ENCODE results near the gene CAPN5.

Gene CAPN5

DNA sequence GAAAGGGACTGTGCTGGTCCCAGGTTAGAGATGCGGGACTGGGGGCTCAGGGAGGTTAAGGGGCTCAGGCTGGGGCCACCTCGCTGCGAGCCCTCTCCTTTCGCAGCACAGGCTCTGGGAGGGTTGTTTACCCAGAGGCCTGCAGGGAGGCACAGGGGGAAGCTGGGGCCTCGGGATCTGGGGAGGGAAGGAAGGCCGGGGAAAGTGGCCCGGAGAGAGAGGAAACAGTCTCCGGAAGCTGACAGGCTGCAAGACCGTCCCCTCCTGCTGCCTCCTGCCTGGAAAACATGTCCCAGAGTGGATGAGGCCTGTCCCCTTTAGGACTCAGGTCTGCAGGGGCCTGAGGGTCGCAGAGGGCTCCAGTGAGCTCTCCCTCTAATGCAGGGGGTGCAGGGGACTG lies 106.7 kb downstream of the CAPN5 start:
- DNase-seq (ENCODE audit: low spot score), result no peak

DNA sequence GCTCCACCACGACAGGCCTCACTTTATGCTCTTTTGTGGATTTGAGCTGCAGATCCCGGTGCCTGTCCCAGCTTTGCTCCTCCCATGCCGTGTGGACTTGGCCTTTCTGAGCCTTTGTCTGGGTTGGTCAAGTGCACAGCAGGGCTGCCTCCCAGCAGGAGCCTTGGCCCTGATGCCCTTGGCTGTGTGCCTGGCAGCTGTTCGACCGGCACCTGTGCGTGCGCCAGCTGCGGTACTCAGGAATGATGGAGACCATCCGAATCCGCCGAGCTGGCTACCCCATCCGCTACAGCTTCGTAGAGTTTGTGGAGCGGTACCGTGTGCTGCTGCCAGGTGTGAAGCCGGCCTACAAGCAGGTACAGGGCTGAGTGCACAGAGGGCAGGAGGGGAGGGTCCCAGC lies 107.8 kb downstream of the CAPN5 start:
- no peak for DNase-seq (ENCODE audit: low spot score)

DNA sequence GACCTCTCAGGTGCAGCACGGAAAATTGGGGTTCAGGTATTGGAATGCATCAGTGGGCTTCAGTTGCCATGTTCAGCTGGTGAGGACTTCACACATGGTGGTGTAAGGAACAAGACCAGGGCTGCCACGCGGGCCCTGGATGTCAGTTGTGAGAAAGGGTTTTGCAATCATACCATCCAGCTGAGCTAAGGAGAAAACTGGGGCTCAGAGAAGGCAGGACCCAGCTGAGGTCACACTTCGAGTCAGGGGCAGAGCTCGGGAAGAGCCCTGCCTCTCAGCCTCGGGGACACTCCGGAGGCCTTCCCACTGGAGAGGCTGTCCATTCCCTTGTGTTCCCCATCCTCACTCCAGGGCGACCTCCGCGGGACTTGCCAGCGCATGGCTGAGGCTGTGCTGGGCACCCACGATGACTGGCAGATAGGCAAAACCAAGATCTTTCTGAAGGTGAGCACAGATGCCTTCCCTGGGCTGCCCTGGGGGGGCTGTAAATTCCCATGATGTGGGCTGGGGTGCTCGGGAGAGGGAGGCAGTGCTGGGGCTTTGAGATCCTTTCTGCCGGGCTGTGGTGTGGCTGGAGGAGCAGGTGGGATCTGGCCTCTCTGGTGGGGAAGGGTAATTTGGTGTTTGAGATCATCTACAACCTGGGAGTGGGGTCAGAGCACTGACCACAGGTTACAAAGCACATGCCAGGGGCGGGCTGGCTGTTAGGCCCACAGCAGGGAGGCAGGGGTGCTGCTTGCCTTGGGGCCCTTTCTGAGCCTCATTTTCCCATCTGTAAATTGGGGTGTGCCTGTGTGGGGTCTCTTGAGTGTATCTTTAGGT lies 108.5 kb downstream of the CAPN5 start:
- no peak for DNase-seq (ENCODE audit: low spot score)

Data from cerebellar cortex (tissue), 1 donor.